Measurements from ENCODE around the gene PELI2.
A peak's percentile ranks its signal among the peaks of the same experiment; 100 is the strongest.

PELI2 gene

GRCh38 chr14:56268673-56269072 is 150.5 kb downstream of the PELI2 start:
- no peak for FAIRE-seq

GRCh38 chr14:56270921-56271320 is 152.7 kb downstream of the PELI2 start:
- FAIRE-seq: no peak

GRCh38 chr14:56271970-56272369 is 153.8 kb downstream of the PELI2 start:
- no peak for FAIRE-seq

GRCh38 chr14:56273155-56273554 is 154.9 kb downstream of the PELI2 start:
- FAIRE-seq: no peak

- FAIRE-seq: no peak
Measured at GRCh38 chr14:56273951-56274350, 155.7 kb downstream of the PELI2 start.

- no peak for FAIRE-seq
Measured at GRCh38 chr14:56274556-56274955, 156.3 kb downstream of the PELI2 start.

- no peak for FAIRE-seq
Measured at GRCh38 chr14:56276108-56276507, 157.9 kb downstream of the PELI2 start.

- FAIRE-seq: no peak
Measured at GRCh38 chr14:56278383-56278782, 160.2 kb downstream of the PELI2 start.

GRCh38 chr14:56280843-56281242 is 162.6 kb downstream of the PELI2 start:
- no peak for FAIRE-seq

GRCh38 chr14:56282179-56282578 is 164.0 kb downstream of the PELI2 start:
- FAIRE-seq: no peak

- no peak for FAIRE-seq
Measured at GRCh38 chr14:56284641-56285040, 166.4 kb downstream of the PELI2 start.

- no peak for FAIRE-seq
Measured at GRCh38 chr14:56289155-56289554, 170.9 kb downstream of the PELI2 start.

- no peak for FAIRE-seq
Measured at GRCh38 chr14:56290195-56290594, 172.0 kb downstream of the PELI2 start.

- no peak for FAIRE-seq
Measured at GRCh38 chr14:56292970-56293369, 174.8 kb downstream of the PELI2 start.

GRCh38 chr14:56293506-56293905 is 175.3 kb downstream of the PELI2 start:
- no peak for FAIRE-seq

- no peak for FAIRE-seq
Measured at GRCh38 chr14:56294128-56294527, 175.9 kb downstream of the PELI2 start.

GRCh38 chr14:56295743-56296142 is 177.5 kb downstream of the PELI2 start:
- no peak for FAIRE-seq

GRCh38 chr14:56297449-56297848 is 179.2 kb downstream of the PELI2 start:
- peak; percentile 33 for FAIRE-seq

GRCh38 chr14:56299306-56299984 is 181.2 kb downstream of the PELI2 start:
- FAIRE-seq: no peak

GRCh38 chr14:56300495-56300894 is 182.3 kb downstream of the PELI2 start:
- no peak for FAIRE-seq

GRCh38 chr14:56304456-56304855 is 186.2 kb downstream of the PELI2 start:
- no peak for FAIRE-seq

GRCh38 chr14:56309198-56309597 is 191.0 kb downstream of the PELI2 start:
- no peak for FAIRE-seq

- FAIRE-seq: no peak
Measured at GRCh38 chr14:56310643-56311042, 192.4 kb downstream of the PELI2 start.

- no peak for FAIRE-seq
Measured at GRCh38 chr14:56313789-56314188, 195.6 kb downstream of the PELI2 start.

- no peak for FAIRE-seq
Measured at GRCh38 chr14:56318393-56319115, 200.3 kb downstream of the PELI2 start.

All from islet of Langerhans (tissue), 1 donor.